NCI-H524 treated with DMSO at 0.1 percent for 48 hours (cell line): ENCODE measurements around the gene HSPG2.
"Not testable (repeated sequence)": the region's sequence is repeated elsewhere in the genome, so short reads cannot be mapped to it uniquely, and the experiment has no call there.

Experiments
- DNase-seq: peaks from one replicate; lab custom pipeline; 2025; lab: John Stamatoyannopoulos, UW

The HSPG2 gene

DNA sequence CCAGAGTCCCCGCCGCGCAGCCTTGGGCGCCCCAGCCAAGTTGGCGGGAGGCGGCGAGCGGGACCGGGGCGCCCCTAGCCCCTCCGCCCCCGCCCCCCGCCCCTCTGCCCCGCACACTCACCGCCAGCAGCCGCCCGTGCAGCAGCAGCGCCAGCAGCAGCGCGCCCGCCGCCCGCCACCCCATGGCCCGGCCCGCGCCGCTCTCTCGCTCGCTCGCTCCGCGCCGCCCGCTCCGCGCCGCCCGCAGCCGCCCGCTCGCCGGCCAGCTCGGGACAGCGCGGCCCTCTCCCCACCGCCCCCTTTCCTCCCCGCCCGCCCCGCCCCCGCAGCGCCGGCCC lies at the start of gene HSPG2:
Gene HSPG2 (minus strand): TSS at position 277 of the 338 bp plus-strand sequence. CDS start 93 bp downstream, at position 184.
- DNase-seq: no peak

- not testable (repeated sequence) for DNase-seq
Observed at GRCh38 chr1:21986386-21986785, 49.3 kb upstream of the HSPG2 start.

DNA sequence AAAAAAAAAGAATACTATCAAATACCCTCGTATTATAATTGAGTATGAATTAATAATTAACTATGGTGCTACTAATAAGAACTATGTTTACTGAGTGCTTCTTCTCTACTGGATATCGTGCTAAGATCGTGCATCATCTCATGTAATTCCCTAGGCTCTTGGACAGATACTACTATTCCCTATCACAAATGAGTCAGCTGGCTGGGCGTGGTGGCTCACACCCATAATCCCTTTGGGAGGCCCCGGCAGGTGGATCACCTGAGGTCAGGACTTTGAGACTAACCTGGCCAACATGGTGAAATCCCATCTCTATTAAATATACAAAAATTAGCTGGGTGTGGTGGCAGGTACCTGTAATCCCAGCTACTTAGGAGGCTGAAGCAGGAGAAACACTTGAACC lies 48.8 kb upstream of the HSPG2 start:
- DNase-seq: not testable (repeated sequence)

DNA sequence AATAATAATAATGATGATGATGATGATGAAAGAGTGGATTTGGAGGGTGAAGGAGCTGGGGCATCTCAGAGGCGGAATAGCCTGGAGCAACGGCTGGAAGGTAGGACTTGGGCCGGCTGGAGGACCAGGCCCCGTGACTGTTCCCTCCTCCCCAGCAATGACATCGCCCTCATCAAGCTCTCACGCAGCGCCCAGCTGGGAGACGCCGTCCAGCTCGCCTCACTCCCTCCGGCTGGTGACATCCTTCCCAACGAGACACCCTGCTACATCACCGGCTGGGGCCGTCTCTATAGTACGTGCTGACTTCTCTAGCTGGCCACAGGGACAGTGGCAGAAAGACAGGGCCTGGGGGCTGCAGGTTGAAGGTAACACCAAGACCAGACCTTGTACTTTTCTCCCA lies 46.4 kb upstream of the HSPG2 start:
- not testable (repeated sequence) for DNase-seq

GRCh38 chr1:21982122-21982521 lies 45.0 kb upstream of the HSPG2 start:
- not testable (repeated sequence) for DNase-seq

GRCh38 chr1:21981253-21981652 lies 44.1 kb upstream of the HSPG2 start:
- not testable (repeated sequence) for DNase-seq

DNA sequence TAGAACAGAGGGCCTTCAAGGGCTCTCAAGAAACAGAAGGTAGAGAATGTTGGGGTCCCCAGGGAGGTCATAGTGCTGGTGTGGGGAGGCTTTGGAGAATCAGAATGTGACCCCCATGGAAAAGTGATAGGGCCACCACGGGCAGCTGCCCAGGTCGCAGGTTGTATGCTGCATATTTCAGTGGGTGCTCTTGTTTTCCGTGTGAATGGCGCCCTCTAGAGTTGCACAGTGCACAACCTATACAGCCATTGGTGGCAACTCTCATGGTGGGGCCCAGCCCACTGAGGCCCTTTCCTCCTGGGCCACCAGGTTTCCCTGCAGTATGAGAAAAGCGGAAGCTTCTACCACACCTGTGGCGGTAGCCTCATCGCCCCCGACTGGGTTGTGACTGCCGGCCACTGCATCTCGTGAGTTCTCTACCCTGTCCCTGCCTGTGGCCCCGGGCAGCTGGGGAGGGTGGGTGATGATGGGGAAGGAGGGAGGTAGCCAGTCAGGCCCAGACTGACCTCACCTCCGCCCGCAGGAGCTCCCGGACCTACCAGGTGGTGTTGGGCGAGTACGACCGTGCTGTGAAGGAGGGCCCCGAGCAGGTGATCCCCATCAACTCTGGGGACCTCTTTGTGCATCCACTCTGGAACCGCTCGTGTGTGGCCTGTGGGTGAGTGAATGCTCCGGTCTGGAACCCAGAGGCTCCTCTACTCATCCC lies 43.6 kb upstream of the HSPG2 start:
- DNase-seq: not testable (repeated sequence)

GRCh38 chr1:21978209-21978608 lies 41.1 kb upstream of the HSPG2 start:
- DNase-seq: not testable (repeated sequence)

DNA sequence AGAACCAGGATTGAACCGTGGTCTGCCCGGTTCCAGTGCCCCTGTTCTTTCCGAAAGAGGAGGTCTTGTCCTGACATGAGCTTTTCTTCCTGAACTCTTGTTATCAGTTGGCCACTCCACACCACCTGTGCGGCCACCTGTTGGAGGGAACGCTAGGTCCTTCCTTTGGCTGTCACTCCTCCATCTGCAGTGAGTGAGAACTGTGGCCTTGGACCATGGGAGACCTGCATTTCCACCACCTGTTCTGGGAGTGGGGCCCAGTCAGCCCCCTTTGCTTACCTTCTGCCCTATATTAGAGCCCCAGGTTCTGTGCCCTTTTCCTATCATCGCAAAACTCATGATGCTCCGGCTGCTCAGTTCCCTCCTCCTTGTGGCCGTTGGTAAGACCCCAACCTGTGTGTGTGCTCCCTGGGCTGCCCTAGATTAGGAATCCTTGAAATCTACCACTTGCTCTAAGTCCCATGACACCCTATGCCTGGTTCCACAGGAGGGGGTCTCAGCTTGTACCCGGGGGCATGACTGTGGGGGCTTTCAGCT lies 39.7 kb upstream of the HSPG2 start, which contains the start of gene CELA3B:
Gene CELA3B (plus strand): TSS at position 320 of the 537 bp plus-strand sequence. CDS start 18 bp downstream, at position 338.
- not testable (repeated sequence) for DNase-seq

GRCh38 chr1:21975296-21975695 lies 38.2 kb upstream of the HSPG2 start:
- DNase-seq: not testable (repeated sequence)

- DNase-seq: not testable (repeated sequence)
Observed at GRCh38 chr1:21974699-21975098, 37.6 kb upstream of the HSPG2 start.

GRCh38 chr1:21973948-21974347 lies 36.8 kb upstream of the HSPG2 start:
- not testable (repeated sequence) for DNase-seq

GRCh38 chr1:21972973-21973441 lies 35.9 kb upstream of the HSPG2 start:
- DNase-seq: not testable (repeated sequence)

DNA sequence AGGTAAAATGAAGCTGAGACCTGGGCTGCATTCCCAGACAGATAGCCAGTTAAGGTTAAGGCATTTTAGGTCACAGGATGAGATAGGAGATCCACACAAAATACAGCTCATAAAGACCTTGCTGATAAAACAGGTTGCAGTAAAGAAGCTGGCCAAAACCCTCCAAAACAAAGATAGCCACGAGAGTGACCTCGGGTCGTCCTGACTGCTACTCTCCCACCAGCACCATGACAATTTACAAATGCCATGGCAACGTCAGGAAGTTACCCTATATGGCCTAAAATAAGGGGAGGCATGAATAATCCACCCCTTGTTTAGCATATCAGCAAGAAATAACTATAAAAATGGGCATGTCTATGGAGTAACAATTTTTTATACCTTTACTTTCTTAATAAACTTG lies 33.4 kb upstream of the HSPG2 start:
- DNase-seq: not testable (repeated sequence)

- not testable (repeated sequence) for DNase-seq
Observed at GRCh38 chr1:21969066-21969465, 32.0 kb upstream of the HSPG2 start.

DNA sequence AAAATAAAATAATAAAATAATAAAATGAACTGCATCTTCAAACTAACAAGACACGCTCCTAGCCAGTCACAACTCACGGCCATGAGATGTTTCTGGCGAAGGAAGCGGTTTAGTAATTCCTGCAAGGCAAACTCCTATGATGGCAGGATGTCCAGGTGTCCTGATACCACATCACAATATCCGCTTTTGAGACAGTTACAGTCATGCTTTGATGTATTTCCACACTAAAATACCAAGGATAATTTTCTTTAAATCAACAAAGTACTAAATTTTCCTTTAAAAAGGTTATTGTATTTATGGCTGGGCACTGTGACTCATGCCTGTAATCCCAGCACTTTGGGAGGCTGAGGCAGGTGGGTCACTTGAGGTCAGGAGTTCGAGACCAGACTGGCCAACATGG lies 30.1 kb upstream of the HSPG2 start:
- not testable (repeated sequence) for DNase-seq

GRCh38 chr1:21966247-21967000 lies 29.3 kb upstream of the HSPG2 start:
- no peak for DNase-seq

DNA sequence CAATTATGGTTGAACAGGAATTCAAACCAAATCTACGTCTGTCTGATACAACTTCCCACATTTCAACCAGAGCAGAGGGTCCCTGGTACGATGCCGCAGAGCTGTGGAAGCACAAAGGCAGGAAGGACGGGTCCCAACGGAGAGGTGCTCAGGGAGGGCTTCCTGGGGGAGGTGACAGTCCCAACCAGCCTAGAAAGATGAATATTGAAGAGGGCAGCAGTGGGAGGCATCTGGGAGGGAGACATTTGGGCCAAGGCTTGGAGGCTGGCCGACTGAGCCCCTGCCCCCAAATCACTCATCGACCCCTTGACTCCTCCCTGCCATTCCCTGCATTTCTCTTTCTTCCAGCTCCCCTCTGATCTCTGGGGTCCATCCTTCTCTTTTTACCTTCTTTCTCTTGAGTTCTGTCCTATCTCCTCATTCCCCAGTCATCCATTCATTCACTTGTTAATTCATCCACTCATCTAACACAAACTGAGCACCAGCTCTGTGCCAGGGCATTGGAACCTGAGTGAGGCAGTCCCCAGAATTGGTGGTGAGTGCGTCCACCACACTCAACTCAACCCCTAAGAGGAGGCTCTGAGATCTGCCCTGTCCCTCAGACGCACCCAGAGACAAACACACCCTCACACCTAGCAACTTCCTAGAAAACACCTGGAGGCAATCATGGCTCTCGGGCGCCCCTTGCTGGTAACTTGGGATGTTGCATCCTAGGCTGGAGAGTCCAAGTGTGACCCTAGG lies 26.5 kb upstream of the HSPG2 start:
- DNase-seq: no peak

DNA sequence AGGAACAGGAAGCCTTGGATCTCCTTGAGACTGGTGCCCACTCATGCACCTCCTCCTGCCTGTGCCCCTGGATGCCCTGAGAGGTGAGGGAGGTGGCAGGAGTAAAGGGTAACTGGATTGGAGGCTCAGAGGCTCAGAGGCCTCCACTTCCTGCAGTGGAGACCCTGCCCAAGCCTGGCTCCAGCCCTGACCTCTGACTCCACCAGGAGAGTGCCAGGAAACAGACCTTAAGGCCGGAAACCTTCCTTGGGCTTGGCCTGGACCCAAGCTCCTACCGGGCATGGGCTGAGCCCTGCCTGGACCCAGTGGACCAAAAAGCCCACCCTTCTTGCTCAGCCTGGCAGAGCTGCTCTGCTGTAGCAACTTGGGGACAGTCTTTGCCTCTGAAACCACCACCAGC lies 24.7 kb upstream of the HSPG2 start:
- no peak for DNase-seq

- no peak for DNase-seq
Observed at GRCh38 chr1:21961337-21961736, 24.2 kb upstream of the HSPG2 start.

GRCh38 chr1:21956720-21957552 lies 19.8 kb upstream of the HSPG2 start:
- no peak for DNase-seq
